OCI-LY7 (cell line): ENCODE data around the gene ZBTB20. TPM values are rescaled to one million over a fixed set of nuclear protein-coding genes. Genes with fewer than 3 reads are reported as not detected.

Source experiments
- BruUV-seq: library from RNA; stranded (reverse); fragments of 400-500 nt; replicated peaks from 2 replicates; lab custom pipeline; 2021; lab: Mats Ljungman, UMichigan
- CTCF ChIA-PET: fragments of 300-600 bp; sonication (Branson Sonifier 250); formaldehyde crosslinking; loops from one replicate; lab custom pipeline; 2022; ENCODE audit warnings: antibody characterized with exemption; ENCODE audit not compliant: unreplicated experiment; lab: Charles Lee
- POLR2A ChIA-PET: fragments of 300-600 bp; sonication (Branson Sonifier 250); formaldehyde crosslinking; loops from one replicate; lab custom pipeline; 2022; ENCODE audit warnings: antibody characterized with exemption; lab: Charles Lee
- DNase-seq: peaks from one replicate; pipeline ENCODE4 v3.0.0-alpha.2; 2015; ENCODE audit warnings: low spot score
- H2AFZ ChIP-seq: fragments of 200-600 bp; sonication (generic), shearing (Covaris generic); 2 replicates; pipeline ENCODE4 v1.6.1; 2014; ENCODE audit warnings: mild to moderate bottlenecking, antibody characterized with exemption, low read length, moderate library complexity
- H3K27ac ChIP-seq: fragments of 200-600 bp; sonication (generic); 2 replicates; pipeline ENCODE4 v1.5.1; 2014; ENCODE audit warnings: mixed run types, low read depth, mild to moderate bottlenecking, moderate library complexity, low read length, inconsistent platforms; ENCODE audit not compliant: poor library complexity, severe bottlenecking
- H3K36me3 ChIP-seq: fragments of 200-600 bp; sonication (generic); 2 replicates; pipeline ENCODE4 v1.6.1; 2014; ENCODE audit warnings: mild to moderate bottlenecking, antibody characterized with exemption, low read length, moderate library complexity, mixed read lengths; ENCODE audit not compliant: insufficient read depth
- H3K4me1 ChIP-seq: fragments of 200-600 bp; sonication (generic); 2 replicates; pipeline ENCODE4 v1.5.1; 2014; ENCODE audit warnings: mild to moderate bottlenecking, low read length; ENCODE audit not compliant: insufficient read depth, poor library complexity, severe bottlenecking
- H3K4me2 ChIP-seq: fragments of 200-600 bp; sonication (generic); 2 replicates; pipeline ENCODE4 v1.6.1; 2014; ENCODE audit warnings: mild to moderate bottlenecking, low read length
- H3K4me3 ChIP-seq: fragments of 200-600 bp; sonication (generic); 2 replicates; pipeline ENCODE4 v1.5.1; 2014; ENCODE audit warnings: mild to moderate bottlenecking, low read depth, low read length; ENCODE audit not compliant: poor library complexity, severe bottlenecking
- H3K79me2 ChIP-seq: fragments of 200-600 bp; sonication (generic); 2 replicates; pipeline ENCODE4 v1.6.1; 2016; ENCODE audit warnings: low read depth, mild to moderate bottlenecking, low read length, moderate library complexity, mixed read lengths; ENCODE audit not compliant: insufficient read depth
- H3K9me2 ChIP-seq: fragments of 200-600 bp; sonication (generic); 2 replicates; pipeline ENCODE4 v1.6.1; 2016; ENCODE audit warnings: mild to moderate bottlenecking, low read length, mixed read lengths; ENCODE audit not compliant: insufficient read depth
- H3K9me3 ChIP-seq: fragments of 200-600 bp; sonication (generic); 2 replicates; pipeline ENCODE4 v1.6.1; 2014; ENCODE audit warnings: mild to moderate bottlenecking, mixed run types, low read length, mixed read lengths
- H4K20me1 ChIP-seq: fragments of 200-600 bp; sonication (generic); 2 replicates; pipeline ENCODE4 v1.6.1; 2014; ENCODE audit warnings: mild to moderate bottlenecking, antibody characterized with exemption, low read length, moderate library complexity, mixed read lengths; ENCODE audit not compliant: insufficient read depth
- CTCF ChIP-seq: fragments of 200-600 bp; sonication (generic); conservative IDR thresholded peaks from 2 replicates; pipeline ENCODE4 v1.5.1; 2014; ENCODE audit warnings: mild to moderate bottlenecking, antibody characterized with exemption, low read length, moderate library complexity, mixed read lengths
- EZH2phosphoT487 ChIP-seq: fragments of 200-600 bp; sonication (generic); IDR thresholded peaks from 2 replicates; pipeline ENCODE4 v1.6.1; 2018; ENCODE audit warnings: low read depth, borderline replicate concordance, mild to moderate bottlenecking, mixed run types, antibody characterized with exemption, low read length, moderate library complexity, mixed read lengths
- intact Hi-C: fragments of 100-400 bp; cut with micrococcal nuclease; formaldehyde crosslinking; loops from one replicate; pipeline ENCODE4 v1.10.0; 2022; ENCODE audit not compliant: unreplicated experiment
- total RNA-seq, 2 experiments: library from RNA; depleted of rRNA in 1 of 2; stranded (reverse); fragments of >200 nt in 1 of 2; shearing (Covaris generic) in 1 of 2; gene quantifications; 2 replicates each; pipeline ENCODE4 v1.2.3, GENCODE V29; 2014 to 2022

Gene ZBTB20
- total RNA-seq, 2 experiments from 2014 or later: 5.5 to 11.8 TPM

DNA sequence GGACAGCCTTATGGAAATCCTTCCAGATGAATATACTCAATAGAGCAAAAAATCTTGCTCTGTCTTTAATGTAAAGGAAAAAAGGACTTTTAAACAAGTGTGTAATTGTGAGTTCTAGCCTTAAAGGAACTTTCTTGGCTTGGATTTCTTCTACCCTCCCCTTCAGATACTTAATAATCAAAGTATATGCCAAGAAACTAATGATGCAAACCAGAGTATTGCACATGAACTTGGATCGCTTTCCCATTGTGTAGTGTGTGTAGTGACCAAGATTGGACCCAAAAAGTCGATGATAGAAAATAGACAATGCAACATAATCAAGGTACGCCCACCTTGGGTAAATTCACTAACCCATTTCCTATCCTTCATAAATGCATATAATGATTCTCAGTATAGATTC lies 729.4 kb downstream of the ZBTB20 start:
- Histone ChIP-seq H3K27ac (no peak overlapping the region), H3K79me2 (no peaks in the 10 kb centered on the region), H3K4me2 (no peak overlapping the region), H2AFZ (no peak overlapping the region), H3K4me3 (no peak overlapping the region), H3K4me1 (no peaks in the 10 kb centered on the region), H3K9me3 (no peaks in the 10 kb centered on the region), H4K20me1 (no peaks in the 10 kb centered on the region), H3K36me3 (no peaks in the 10 kb centered on the region), H3K9me2 (no peaks in the 10 kb centered on the region)
- DNase-seq: no peak
- intact Hi-C loops: loop anchor here (2.0 kb wide), 3 partner anchors 35 to 265 kb away; no protein-coding TSS in a partner anchor
- TF ChIP-seq EZH2phosphoT487: no peak
- no peak for TF ChIP-seq CTCF
- POLR2A ChIA-PET: interaction anchor here (1.3 kb wide), 1 partner anchor 23 kb away, joined by 3 read pairs; no protein-coding TSS in a partner anchor
- BruUV-seq: no TSS peak
- CTCF ChIA-PET: no interaction called here

DNA sequence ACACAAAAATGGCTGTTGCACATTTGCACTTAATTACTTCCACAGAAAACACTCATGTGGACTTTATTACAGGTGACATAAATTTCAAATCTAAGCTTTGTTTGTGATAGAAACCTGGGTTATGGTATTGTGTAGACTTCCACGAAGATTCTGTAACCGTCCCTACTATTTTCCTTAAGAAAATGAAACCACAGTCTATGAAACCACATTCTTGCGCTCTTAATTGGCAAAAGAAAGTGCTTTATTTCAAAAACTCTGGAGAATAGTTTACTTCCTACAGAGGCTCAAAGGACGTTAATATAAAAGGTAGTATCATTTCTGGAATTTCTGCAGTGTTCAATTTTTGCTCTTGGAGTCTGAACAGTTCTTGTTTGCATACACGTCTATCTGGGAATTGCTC lies 729.8 kb downstream of the ZBTB20 start:
- intact Hi-C loops: no loop called here
- Histone ChIP-seq H4K20me1 (no peaks in the 10 kb centered on the region), H3K79me2 (no peaks in the 10 kb centered on the region), H3K4me3 (no peak overlapping the region), H2AFZ (no peak overlapping the region), H3K4me2 (no peak overlapping the region), H3K9me3 (no peaks in the 10 kb centered on the region), H3K9me2 (no peaks in the 10 kb centered on the region), H3K36me3 (no peaks in the 10 kb centered on the region), H3K27ac (no peak overlapping the region), H3K4me1 (no peaks in the 10 kb centered on the region)
- CTCF ChIA-PET: no interaction called here
- DNase-seq: no peak
- BruUV-seq: no TSS peak
- POLR2A ChIA-PET: interaction anchor here (1.3 kb wide), 1 partner anchor 23 kb away, joined by 3 read pairs; no protein-coding TSS in a partner anchor
- no peak for TF ChIP-seq EZH2phosphoT487
- TF ChIP-seq CTCF: no peak
